NCI-H2171 (cell line): ENCODE results near the gene GATAD2A.

Source experiments
- DNase-seq: peaks from one replicate; lab custom pipeline; 2025; lab: John Stamatoyannopoulos, UW

The GATAD2A gene

GRCh38 chr19:19422156-19422555 lies 16.7 kb downstream of the GATAD2A start:
- DNase-seq, result no peak

- no peak for DNase-seq
These were observed 17.8 kb downstream of the GATAD2A start for GRCh38 chr19:19423322-19423721.

DNA sequence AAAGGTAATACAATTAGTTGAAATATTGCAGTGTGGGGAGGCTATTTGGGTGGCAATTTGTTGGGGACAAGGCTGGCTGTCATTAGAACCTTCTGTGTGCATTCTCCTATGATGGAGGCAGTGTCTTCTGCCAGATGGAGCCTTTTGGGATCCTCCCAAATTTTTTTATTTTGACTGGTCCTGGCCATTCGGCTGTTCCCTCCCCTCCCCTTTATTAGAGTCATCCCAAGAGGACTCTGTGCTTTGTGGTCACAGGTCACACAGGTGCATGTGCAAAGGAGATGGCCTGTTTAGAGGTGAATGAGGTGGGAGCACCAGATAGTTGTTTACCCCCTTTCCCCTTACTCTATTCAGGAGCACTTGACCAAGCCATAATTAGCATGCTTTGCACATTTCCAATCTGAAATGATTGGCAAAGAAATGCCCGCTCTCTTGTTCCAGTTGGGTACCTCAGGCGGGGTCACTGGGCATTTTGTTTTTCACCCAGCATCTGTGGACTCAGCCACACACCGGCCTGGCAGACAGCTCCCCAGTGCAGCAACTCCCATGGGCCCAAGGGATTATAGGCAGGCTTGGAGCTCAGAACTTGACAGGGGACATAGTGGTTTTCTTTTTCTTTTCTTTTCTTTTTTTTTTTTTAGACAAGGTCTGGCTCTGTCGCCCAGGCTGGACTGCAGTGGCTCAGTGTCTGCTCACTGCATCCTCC lies 19.8 kb downstream of the GATAD2A start:
- no peak for DNase-seq

DNA sequence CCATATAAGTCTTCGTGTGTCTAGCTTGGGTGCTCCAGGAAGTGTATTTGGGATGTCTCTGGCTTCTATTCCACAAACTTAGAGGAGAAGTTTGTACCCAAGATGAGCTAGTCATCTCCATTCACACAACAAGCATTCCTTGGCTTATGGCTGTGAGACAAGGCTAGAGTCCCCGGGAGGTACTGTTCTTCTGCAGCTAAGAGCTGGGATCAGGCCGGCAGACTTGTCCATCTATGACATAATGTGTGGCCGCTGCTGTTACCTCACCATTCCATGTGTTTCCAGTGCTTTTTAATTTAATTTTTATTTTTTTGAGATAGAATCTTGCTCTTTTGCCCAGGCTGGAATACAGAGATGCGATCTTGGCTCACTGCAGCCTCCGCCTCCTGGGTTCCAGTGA lies 20.7 kb downstream of the GATAD2A start:
- no peak for DNase-seq

GRCh38 chr19:19426799-19427198 lies 21.3 kb downstream of the GATAD2A start:
- DNase-seq, result no peak

GRCh38 chr19:19427302-19427701 lies 21.8 kb downstream of the GATAD2A start:
- no peak for DNase-seq

- no peak for DNase-seq
These were observed 22.5 kb downstream of the GATAD2A start for GRCh38 chr19:19427944-19428343.

DNA sequence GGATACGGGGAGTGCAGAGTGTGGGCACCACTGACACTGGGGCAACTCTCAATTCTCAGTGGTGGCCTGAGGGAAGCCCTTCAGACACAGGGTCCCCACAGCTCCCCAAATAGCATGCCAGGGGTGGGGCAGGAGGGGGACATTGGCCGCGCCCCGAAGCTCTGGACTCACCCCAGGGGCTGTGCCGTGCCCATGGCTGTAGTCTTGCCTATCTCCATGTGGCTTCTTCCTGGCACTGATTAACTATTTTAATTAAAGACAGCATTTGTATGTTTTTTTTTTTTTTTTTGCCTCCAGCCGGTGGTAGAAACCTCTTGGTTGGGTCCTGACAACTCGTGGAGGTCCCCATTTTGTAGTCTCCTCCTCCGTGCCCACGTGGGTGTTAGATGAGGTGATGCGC lies 23.3 kb downstream of the GATAD2A start:
- no peak for DNase-seq

GRCh38 chr19:19429361-19429760 lies 23.9 kb downstream of the GATAD2A start:
- no peak for DNase-seq

DNA sequence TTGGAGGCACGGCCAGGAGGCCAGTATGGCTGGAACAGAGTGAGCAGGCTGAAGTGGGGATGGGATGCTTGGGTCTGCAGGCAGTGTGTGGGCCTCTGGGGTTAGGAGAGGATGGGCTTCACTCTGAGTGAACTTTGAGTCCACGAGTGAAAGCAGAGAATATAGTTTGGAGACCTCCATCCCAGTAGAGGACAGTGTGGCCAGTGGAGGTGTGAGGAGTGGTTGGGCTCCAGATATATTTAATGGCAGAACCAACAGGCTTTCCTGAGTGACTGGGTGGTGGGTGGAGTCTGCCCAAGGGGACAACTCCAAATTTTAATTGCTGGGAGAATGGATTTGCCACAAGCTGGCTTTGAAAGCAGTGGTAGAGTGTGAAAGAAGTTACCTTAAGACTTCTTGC lies 27.3 kb downstream of the GATAD2A start:
- DNase-seq, result no peak

DNA sequence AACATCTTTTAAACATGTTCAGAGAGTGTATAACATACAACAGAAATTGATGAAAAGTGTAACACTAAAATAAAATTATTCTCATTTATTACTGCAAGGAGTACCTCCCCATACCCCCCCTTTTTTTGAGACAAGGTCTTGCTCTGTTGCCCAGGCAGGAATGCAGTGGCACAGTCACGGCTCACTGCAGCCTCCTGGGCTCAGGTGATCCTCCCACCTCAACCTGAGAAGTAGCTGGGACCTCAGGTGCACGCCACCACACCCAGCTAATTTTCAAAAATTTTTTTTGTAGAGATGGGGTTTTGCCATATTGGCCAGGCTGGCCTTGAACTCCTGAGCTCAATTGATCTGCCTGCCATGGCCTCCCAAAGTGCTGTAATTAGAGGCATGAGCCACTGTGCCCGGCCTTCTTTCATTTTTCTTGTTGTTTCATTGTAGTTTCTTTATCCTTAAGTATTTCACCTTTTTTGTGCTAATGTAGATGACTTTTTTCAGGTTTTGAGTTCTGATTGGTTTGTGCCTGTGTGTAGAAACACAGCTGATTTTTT lies 28.3 kb downstream of the GATAD2A start:
- no peak for DNase-seq

DNA sequence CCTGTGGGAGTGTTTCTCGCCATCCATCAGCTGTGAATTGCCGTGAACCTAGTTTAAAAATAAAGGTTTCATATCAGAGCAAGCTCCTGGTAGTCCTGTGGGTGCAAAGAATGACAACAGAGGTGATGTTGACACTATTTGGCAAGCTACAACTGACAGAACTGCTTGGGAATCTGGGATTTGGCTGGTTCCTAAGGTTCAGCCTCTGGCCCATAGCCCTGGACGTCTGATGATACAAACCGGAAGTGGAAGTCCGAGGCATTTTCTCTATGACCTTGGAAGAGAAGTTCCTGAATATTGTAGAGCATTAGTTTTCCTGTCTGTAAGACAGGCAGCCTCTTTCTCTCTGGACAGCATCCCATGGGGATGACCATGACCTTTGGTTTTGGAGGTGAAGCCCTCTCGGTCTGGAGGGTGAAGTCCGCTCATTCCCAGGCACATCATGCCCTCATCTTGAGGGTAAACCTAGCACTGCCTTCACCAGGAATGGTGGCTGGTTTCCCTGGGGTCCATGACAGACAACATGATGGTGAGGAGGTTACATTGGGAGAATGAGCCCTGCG lies 29.1 kb downstream of the GATAD2A start:
- no peak for DNase-seq

DNA sequence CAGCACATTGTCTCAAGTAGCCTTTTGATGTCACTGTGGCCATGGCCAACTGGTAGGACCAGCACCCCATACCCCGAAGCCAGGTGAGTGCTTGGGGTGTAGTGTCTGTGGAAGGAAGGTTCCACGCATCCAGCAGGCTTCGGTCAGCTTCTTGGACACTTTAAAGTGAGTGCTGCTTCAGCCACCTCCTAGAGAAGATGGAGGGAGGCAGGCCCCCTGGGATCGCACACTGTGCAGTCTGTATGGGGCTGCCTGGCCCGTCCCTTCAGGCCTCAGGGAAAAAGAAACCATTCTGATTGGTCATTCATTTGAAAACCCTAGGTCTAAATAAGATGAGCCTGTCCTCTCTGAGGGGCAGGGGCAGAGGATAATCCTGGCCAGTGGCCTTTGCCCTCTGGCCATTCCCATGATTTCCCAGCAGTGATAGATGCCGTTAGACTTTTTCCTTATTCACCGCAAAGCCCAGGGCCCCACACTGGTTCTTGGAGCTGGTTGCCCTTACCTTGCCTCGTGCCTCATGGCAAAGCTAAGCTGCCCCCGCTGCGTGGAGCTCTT lies 30.7 kb downstream of the GATAD2A start:
- DNase-seq, result no peak

- DNase-seq, result no peak
These were observed 33.1 kb downstream of the GATAD2A start for GRCh38 chr19:19438366-19439175.

GRCh38 chr19:19439176-19439482 lies 33.7 kb downstream of the GATAD2A start:
- DNase-seq, result no peak

DNA sequence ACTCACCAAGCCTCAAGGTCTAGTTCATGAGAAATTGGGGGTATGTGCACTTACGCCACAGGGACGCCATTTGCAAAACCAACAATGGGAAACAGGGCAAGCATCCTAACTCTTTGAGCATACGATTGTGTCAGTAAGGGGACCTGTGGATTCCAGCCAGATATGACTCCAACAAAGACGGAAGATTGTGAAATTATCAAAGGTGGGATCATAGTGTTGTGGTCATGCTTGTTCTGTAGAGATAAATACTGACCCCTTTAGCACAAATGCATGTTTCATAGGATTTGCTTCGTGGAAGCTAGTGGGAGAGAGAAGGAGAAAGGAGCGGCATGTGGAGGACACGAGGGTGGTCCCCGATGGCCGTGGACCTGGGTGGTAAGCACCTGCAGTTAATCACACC lies 37.8 kb downstream of the GATAD2A start:
- no peak for DNase-seq

DNA sequence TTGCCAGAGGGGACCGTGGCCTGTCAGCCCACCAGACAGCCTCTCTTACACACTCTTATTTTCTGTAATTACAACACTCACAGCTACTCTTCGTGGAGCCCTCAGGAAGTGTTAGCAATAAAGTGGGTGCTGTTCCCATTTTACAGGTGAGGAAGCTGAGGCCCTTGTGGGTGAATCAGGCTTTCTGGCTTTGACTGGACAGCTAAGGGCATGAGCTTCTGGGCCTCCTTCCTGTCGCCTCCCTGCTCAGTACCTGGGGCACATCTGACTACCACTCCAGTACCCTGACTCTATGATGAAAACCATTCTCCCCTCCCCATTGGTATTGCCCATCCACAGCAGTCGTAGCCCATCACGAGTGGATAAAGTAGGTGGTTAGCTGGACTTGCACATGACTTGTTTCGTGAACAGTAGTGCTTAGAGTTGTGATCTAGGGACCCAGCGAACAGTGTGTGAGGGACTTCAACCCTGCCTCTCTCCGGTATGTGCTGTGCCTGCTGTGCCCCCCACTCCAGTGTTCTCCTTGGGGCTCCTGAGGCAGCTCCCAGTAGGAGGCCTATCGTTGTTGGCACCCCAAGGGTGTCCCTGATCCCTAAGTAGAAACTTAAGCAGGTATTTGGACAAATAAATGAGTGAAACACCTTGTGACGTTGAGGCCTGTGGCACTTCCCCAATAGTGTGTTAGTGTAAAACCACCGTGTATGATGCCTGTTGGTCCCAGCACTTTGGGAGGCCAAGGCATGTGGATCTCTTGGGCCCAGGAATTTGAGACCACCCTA lies 38.6 kb downstream of the GATAD2A start:
- no peak for DNase-seq

DNA sequence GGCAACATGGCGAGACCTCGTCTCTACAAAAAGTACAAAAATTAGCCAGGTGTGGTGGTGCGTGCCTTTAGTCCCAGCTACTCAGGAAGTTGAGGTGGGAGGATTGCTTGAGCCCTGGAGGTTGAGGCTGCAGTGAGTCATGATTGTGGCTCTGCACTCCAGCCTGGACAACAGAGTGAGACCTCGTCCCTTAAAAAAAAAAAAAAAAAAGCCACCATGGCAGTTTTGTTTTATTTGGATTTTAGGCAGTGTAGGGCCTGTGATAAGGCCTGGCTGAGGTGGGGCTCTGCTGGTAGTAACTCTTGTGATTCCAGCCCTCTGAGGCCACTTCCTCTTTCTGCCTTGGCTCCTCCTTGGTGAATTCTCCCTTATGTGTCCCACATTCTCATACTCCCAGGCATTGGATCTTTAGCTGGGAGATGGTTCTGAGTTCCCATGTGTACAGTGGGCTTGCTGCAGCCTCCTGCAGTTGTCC lies 39.2 kb downstream of the GATAD2A start:
- DNase-seq, result no peak

GRCh38 chr19:19445288-19445687 lies 39.8 kb downstream of the GATAD2A start:
- no peak for DNase-seq

DNA sequence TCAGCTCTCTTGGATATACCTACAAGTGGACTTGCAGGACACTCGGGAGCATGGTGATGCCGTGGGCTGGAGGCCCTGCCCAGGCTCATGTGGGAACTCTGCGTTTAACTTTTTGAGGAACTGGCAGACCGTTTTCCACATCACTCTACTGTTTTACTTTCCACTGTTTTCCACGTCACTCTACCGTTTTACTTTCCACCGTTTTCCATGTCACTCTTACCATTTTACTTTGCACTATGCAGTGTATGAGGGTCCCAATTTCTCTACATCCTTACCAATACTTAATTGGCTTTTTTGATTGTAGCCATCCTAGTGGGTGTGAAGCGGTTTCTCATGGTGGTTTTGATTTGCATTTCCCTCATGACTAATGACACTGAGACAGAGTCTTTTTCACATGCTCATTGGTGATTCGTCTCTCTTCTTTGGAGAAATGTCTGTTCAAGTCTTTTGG lies 40.5 kb downstream of the GATAD2A start:
- DNase-seq, result no peak

GRCh38 chr19:19446655-19447437 lies 41.4 kb downstream of the GATAD2A start:
- DNase-seq, result no peak
